CD4-positive, alpha-beta T cell (primary cell): ENCODE data around the gene SPATA13. TPM values are rescaled to one million over a fixed set of nuclear protein-coding genes. Genes with fewer than 3 reads are reported as not detected.

Experiments
- ATAC-seq: fragments of 200-7000 bp; cut with Tn5 transposase; one replicate; pipeline ENCODE4 v1.10.0; 2022; ENCODE audit warnings: mild to moderate bottlenecking; ENCODE audit not compliant: poor library complexity
- CTCF ChIA-PET: fragments of 350-600 bp; sonication (Branson Sonifier 250); formaldehyde crosslinking; loops from one replicate; lab custom pipeline; 2021; ENCODE audit warnings: antibody characterized with exemption, inconsistent platforms; lab: Charles Lee
- POLR2A ChIA-PET: fragments of 350-600 bp; sonication (Branson Sonifier 250); formaldehyde crosslinking; loops from one replicate; lab custom pipeline; 2021; ENCODE audit warnings: antibody characterized with exemption, inconsistent platforms; lab: Charles Lee
- DNase-seq, 14 experiments: peaks; one replicate each; pipeline ENCODE4 v3.0.0-alpha.2; 2013 to 2020; ENCODE audit warnings: mixed read lengths in 2 of 14
- H3K27ac ChIP-seq, 2 donors: one replicate each; pipeline versions ENCODE4 v1.5.1 to v1.7.0; 2013; ENCODE audit warnings: low read length in 2 of 2, low read depth in 1 of 2, mild to moderate bottlenecking in 1 of 2
- H3K27me3 ChIP-seq, 2 experiments: 1 replicate in 1 of 2; 2 replicates in 1 of 2; pipeline versions ENCODE4 v1.6.1 to v1.7.0; 2013; ENCODE audit warnings: low read length in 2 of 2, control low read depth in 1 of 2, mild to moderate bottlenecking in 1 of 2, moderate library complexity in 1 of 2; ENCODE audit not compliant: insufficient read depth in 2 of 2, control insufficient read depth in 1 of 2
- H3K36me3 ChIP-seq: one replicate; pipeline ENCODE4 v1.6.1; 2013; ENCODE audit warnings: low read length, control low read depth; ENCODE audit not compliant: insufficient read depth
- H3K4me1 ChIP-seq: one replicate; pipeline ENCODE4 v1.6.1; 2013; ENCODE audit warnings: low read length, control low read depth; ENCODE audit not compliant: insufficient read depth
- H3K4me3 ChIP-seq: one replicate; pipeline ENCODE4 v1.5.1; 2013; ENCODE audit warnings: mild to moderate bottlenecking, low read length, moderate library complexity
- H3K9me3 ChIP-seq, 2 experiments: 1 replicate in 1 of 2; 2 replicates in 1 of 2; pipeline versions ENCODE4 v1.6.1 to v1.7.0; 2013; ENCODE audit warnings: low read length in 2 of 2, mild to moderate bottlenecking in 2 of 2, control low read depth in 1 of 2, moderate library complexity in 1 of 2; ENCODE audit not compliant: control insufficient read depth in 1 of 2, insufficient read depth in 1 of 2
- H3K27ac Mint-ChIP-seq: one replicate; pipeline ENCODE4 v1.8.0; 2020; ENCODE audit warnings: mixed read lengths
- H3K27me3 Mint-ChIP-seq: one replicate; pipeline ENCODE4 v1.8.0; 2021; ENCODE audit warnings: mixed read lengths
- H3K36me3 Mint-ChIP-seq: one replicate; pipeline ENCODE4 v1.8.0; 2021; ENCODE audit warnings: low read depth, mixed read lengths
- H3K4me1 Mint-ChIP-seq: one replicate; pipeline ENCODE4 v1.8.0; 2021; ENCODE audit warnings: low read depth, mixed read lengths
- H3K4me3 Mint-ChIP-seq: one replicate; pipeline ENCODE4 v1.8.0; 2020; ENCODE audit warnings: mild to moderate bottlenecking, mixed read lengths
- H3K9me3 Mint-ChIP-seq: one replicate; pipeline ENCODE4 v1.8.0; 2020; ENCODE audit warnings: mixed read lengths
- CTCF ChIP-seq: fragments of 200-600 bp; IDR thresholded peaks from one replicate; pipeline ENCODE4 v1.8.0; 2022; ENCODE audit warnings: antibody characterized with exemption, mild to moderate bottlenecking
- intact Hi-C, 2 experiments: fragments of 100-400 bp; cut with DNase I in 1 of 2; cut with micrococcal nuclease in 1 of 2; formaldehyde crosslinking; loops; one replicate each; pipeline versions ENCODE4 v1.15.1 to v1.9.0; 2023 to 2025; cut with DNase I, micrococcal nuclease
- total RNA-seq, 174 experiments: library from RNA in 2 of 174; stranded (reverse) in 2 of 174; gene quantifications; one replicate each; pipeline ENCODE4 v1.2.3 and lab custom pipeline; 2021 to 2026

The SPATA13 gene
- total RNA-seq, 2 experiments from 2014 or later, result 87.7 to 94.6 TPM

DNA sequence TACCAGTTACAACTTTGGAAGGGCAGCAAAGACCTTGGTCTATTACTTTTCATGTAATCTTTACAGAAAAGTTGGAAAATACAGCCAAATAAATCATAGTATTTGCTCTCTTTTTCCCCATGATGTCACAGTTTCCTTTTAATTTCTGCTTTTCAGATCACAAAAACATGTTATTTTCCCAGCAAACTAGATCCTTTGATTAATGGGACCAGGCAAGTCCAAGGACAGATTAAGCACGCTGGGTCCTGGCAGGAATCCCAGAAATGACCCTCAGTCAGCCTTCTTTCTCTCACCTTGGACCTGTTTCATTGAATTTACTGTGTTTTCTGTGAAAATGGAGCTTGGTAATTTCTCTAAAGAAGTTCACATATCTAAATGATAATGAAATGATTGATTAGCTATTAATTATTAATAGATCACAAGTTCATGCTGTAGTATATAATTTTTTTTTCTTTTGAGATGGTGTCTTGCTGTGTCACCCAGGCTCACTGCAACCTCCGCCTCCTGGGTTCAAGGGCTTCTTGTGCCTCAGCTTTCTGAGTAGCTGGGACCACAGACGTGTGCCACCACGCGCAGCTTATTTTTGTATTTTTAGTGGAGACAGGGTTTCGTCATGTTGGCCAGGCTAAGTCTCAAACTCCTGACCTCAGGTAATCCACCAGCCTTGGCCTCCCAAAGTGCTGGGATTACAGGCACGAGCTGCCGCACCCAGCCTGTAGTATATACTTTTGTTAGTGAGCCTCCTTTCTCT lies 16.0 kb downstream of the SPATA13 start:
- intact Hi-C loops, result no loop called here
- no peaks in the 10 kb centered on the region for H3K9me3 ChIP-seq
- H3K4me1 ChIP-seq, result no peaks in the 10 kb centered on the region
- DNase-seq (no peak), ATAC-seq (no peak)
- no peak overlapping the region for H3K27ac ChIP-seq
- Mint-ChIP-seq H3K27me3 (no peaks in the 10 kb centered on the region), H3K4me1 (peaks cover 8% of the 10 kb centered on the region), H3K36me3 (no peaks in the 10 kb centered on the region), H3K9me3 (no peaks in the 10 kb centered on the region), H3K27ac (no peak overlapping the region), H3K4me3 (no peak overlapping the region)
- H3K27me3 ChIP-seq, result no peaks in the 10 kb centered on the region
- CTCF ChIA-PET, result no interaction called here
- no peaks in the 10 kb centered on the region for H3K36me3 ChIP-seq
- no peak for TF ChIP-seq CTCF
- POLR2A ChIA-PET, result interaction anchor here (0.8 kb wide), 1 partner anchor 49 kb away, joined by 4 read pairs; no protein-coding TSS in a partner anchor
- no peak overlapping the region for H3K4me3 ChIP-seq

- Mint-ChIP-seq H3K4me3 (no peak overlapping the region), H3K4me1 (peaks cover 15% of the 10 kb centered on the region), H3K27me3 (no peaks in the 10 kb centered on the region), H3K9me3 (peaks cover 3% of the 10 kb centered on the region), H3K27ac (no peak overlapping the region), H3K36me3 (no peaks in the 10 kb centered on the region)
- DNase-seq, result no peak
- Histone ChIP-seq H3K27me3 (no peaks in the 10 kb centered on the region), H3K4me1 (peaks cover 3% of the 10 kb centered on the region), H3K36me3 (no peaks in the 10 kb centered on the region), H3K9me3 (no peaks in the 10 kb centered on the region), H3K27ac (no peak overlapping the region), H3K4me3 (no peak overlapping the region)
- no peak for ATAC-seq
- intact Hi-C loops, result no loop called here
- TF ChIP-seq CTCF, result no peak
- CTCF ChIA-PET, result no interaction called here
- POLR2A ChIA-PET, result interaction anchor here (0.6 kb wide), 1 partner anchor 13 kb away, joined by 3 read pairs; no protein-coding TSS in a partner anchor
Observed at GRCh38 chr13:24178847-24179485, 18.4 kb downstream of the SPATA13 start.

DNA sequence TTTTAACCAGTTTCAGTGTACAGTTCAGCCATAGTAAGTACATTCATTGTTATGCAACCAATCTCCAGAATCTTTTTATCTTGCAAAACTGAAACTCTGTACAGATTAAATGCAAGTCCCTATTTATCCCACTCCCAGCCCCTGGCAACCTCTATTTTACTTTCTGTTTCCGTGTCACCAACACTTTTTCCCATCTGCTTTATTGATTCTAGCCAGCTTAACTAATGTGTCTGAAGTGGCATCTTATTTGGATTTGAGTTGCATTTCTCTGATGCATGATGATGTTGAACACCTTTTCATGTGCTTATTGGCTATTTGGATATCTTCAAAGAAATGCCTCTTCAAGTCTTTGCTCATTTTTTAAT lies 18.9 kb downstream of the SPATA13 start:
- H3K4me1 Mint-ChIP-seq, result peaks cover 10% of the 10 kb centered on the region
- H3K4me3 Mint-ChIP-seq, result no peak overlapping the region
- Histone ChIP-seq H3K4me3 (no peak overlapping the region), H3K27ac (no peak overlapping the region), H3K4me1 (peaks cover 3% of the 10 kb centered on the region), H3K36me3 (no peaks in the 10 kb centered on the region), H3K27me3 (no peaks in the 10 kb centered on the region), H3K9me3 (no peaks in the 10 kb centered on the region)
- CTCF ChIA-PET, result no interaction called here
- ATAC-seq (no peak), DNase-seq (no peak)
- H3K27ac Mint-ChIP-seq, result no peak overlapping the region
- H3K36me3 Mint-ChIP-seq, result no peaks in the 10 kb centered on the region
- intact Hi-C loops, result no loop called here
- POLR2A ChIA-PET, result interaction anchor here (0.6 kb wide), 1 partner anchor 12 kb away, joined by 3 read pairs; no protein-coding TSS in a partner anchor
- TF ChIP-seq CTCF, result no peak
- no peaks in the 10 kb centered on the region for H3K27me3 Mint-ChIP-seq
- peaks cover 3% of the 10 kb centered on the region for H3K9me3 Mint-ChIP-seq
